ENCODE measurements around the gene FGFR3.

DNA sequence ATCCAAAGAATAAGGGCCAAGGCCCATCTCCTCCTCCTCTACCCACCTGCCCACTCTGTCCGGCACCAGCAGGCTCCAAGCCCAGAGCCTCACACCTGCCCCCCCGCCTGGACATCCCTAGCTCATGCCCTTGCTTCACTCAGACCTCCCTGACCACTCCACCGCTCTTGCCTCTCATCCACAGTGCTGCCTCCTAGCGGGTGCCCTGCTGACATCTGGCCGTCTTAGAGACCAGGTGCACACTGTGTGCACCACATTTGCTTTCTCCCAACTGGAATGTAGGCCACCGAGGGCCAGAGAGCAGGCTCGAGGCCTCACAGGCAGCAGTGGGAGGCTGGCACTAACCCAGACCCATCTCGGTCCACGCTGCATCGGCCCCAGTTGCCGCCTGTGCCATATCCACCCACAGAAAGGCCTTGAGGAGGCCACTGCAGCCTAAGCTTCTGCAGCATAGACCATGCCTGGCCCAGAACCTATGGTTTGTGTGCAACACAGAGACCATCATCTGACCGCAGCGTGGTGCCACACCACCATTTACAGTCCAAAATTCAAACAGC is 49.3 kb downstream of the FGFR3 start:
- TF ChIP-seq EP300 (IDR thresholded peaks at IDR 0.05; ENCODE audit: low read length) (no peak), MEIS2 (IDR thresholded peaks at IDR 0.05; ENCODE audit: partially characterized antibody) (no peak), BRCA1 (IDR thresholded peaks at IDR 0.05) (no peak), BRCA1 (CRISPR knock-in tag; IDR thresholded peaks at IDR 0.05) (no peak), ZNF282 (CRISPR knock-in tag; IDR thresholded peaks at IDR 0.05) (no peak), EZH2 (IDR thresholded peaks at IDR 0.05; ENCODE audit: borderline replicate concordance, low read depth, low read length) (no peak), NFRKB (IDR thresholded peaks at IDR 0.05; ENCODE audit: low read depth) (no peak), YY1 (IDR thresholded peaks at IDR 0.05; ENCODE audit: borderline replicate concordance in 1 of 3, control insufficient read depth in 1 of 3, extremely low read depth in 1 of 3, insufficient read depth in 3 of 3, insufficient read length in 1 of 3, insufficient replicate concordance in 2 of 3, low read depth in 1 of 3, low read length in 2 of 3) (no peak), NUFIP1 (IDR thresholded peaks at IDR 0.05; ENCODE audit: partially characterized antibody) (no peak), TCF7 (IDR thresholded peaks at IDR 0.05; ENCODE audit: borderline replicate concordance) (no peak)
- TF ChIP-seq, protein P1, sequence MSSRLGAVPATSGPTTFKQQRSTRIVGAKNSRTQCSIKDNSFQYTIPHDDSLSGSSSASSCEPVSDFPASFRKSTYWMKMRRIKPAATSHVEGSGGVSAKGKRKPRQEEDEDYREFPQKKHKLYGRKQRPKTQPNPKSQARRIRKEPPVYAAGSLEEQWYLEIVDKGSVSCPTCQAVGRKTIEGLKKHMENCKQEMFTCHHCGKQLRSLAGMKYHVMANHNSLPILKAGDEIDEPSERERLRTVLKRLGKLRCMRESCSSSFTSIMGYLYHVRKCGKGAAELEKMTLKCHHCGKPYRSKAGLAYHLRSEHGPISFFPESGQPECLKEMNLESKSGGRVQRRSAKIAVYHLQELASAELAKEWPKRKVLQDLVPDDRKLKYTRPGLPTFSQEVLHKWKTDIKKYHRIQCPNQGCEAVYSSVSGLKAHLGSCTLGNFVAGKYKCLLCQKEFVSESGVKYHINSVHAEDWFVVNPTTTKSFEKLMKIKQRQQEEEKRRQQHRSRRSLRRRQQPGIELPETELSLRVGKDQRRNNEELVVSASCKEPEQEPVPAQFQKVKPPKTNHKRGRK (tag; IDR thresholded peaks at IDR 0.05), result no peak
- TF ChIP-seq, protein P2, sequence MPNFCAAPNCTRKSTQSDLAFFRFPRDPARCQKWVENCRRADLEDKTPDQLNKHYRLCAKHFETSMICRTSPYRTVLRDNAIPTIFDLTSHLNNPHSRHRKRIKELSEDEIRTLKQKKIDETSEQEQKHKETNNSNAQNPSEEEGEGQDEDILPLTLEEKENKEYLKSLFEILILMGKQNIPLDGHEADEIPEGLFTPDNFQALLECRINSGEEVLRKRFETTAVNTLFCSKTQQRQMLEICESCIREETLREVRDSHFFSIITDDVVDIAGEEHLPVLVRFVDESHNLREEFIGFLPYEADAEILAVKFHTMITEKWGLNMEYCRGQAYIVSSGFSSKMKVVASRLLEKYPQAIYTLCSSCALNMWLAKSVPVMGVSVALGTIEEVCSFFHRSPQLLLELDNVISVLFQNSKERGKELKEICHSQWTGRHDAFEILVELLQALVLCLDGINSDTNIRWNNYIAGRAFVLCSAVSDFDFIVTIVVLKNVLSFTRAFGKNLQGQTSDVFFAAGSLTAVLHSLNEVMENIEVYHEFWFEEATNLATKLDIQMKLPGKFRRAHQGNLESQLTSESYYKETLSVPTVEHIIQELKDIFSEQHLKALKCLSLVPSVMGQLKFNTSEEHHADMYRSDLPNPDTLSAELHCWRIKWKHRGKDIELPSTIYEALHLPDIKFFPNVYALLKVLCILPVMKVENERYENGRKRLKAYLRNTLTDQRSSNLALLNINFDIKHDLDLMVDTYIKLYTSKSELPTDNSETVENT (CRISPR knock-in tag; IDR thresholded peaks at IDR 0.05), result no peak
- TF ChIP-seq, protein P3, sequence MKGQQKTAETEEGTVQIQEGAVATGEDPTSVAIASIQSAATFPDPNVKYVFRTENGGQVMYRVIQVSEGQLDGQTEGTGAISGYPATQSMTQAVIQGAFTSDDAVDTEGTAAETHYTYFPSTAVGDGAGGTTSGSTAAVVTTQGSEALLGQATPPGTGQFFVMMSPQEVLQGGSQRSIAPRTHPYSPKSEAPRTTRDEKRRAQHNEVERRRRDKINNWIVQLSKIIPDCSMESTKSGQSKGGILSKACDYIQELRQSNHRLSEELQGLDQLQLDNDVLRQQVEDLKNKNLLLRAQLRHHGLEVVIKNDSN (CRISPR knock-in tag; IDR thresholded peaks at IDR 0.05), result no peak
- TF ChIP-seq, protein P4, sequence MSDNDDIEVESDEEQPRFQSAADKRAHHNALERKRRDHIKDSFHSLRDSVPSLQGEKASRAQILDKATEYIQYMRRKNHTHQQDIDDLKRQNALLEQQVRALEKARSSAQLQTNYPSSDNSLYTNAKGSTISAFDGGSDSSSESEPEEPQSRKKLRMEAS (CRISPR knock-in tag; IDR thresholded peaks at IDR 0.05), result no peak
- TF ChIP-seq, protein P5, sequence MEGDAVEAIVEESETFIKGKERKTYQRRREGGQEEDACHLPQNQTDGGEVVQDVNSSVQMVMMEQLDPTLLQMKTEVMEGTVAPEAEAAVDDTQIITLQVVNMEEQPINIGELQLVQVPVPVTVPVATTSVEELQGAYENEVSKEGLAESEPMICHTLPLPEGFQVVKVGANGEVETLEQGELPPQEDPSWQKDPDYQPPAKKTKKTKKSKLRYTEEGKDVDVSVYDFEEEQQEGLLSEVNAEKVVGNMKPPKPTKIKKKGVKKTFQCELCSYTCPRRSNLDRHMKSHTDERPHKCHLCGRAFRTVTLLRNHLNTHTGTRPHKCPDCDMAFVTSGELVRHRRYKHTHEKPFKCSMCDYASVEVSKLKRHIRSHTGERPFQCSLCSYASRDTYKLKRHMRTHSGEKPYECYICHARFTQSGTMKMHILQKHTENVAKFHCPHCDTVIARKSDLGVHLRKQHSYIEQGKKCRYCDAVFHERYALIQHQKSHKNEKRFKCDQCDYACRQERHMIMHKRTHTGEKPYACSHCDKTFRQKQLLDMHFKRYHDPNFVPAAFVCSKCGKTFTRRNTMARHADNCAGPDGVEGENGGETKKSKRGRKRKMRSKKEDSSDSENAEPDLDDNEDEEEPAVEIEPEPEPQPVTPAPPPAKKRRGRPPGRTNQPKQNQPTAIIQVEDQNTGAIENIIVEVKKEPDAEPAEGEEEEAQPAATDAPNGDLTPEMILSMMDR (IDR thresholded peaks at IDR 0.05 in 2 of 3, conservative IDR thresholded peaks at IDR 0.05 in 1 of 3; ENCODE audit: insufficient read depth in 2 of 3, low read depth in 1 of 3, low read length in 3 of 3), result no peak
